H9 (cell line): ENCODE data around the gene CENPP. TPM values are rescaled to one million over a fixed set of nuclear protein-coding genes. Genes with fewer than 3 reads are reported as not detected.

Experiments
- DNase-seq: peaks from one replicate; pipeline ENCODE4 v3.0.0-alpha.2; 2017
- H2AFZ ChIP-seq: one replicate; pipeline ENCODE4 v1.6.1; 2013; ENCODE audit warnings: mild to moderate bottlenecking, low read length, control low read depth, moderate library complexity
- H2AK5ac ChIP-seq: 2 replicates; pipeline ENCODE4 v1.6.1; 2013; ENCODE audit warnings: low read length, control low read depth, mixed read lengths; ENCODE audit not compliant: insufficient read length
- H2BK120ac ChIP-seq: one replicate; pipeline ENCODE4 v1.6.1; 2013; ENCODE audit warnings: low read depth, mild to moderate bottlenecking, low read length, control low read depth, inconsistent platforms; ENCODE audit not compliant: poor library complexity, severe bottlenecking
- H2BK12ac ChIP-seq: 2 replicates; pipeline ENCODE4 v1.6.1; 2013; ENCODE audit warnings: low read length, control low read depth, mixed read lengths, low read depth; ENCODE audit not compliant: insufficient read length
- H2BK15ac ChIP-seq: 2 replicates; pipeline ENCODE4 v1.6.1; 2013; ENCODE audit warnings: low read depth, low read length, control low read depth
- H2BK20ac ChIP-seq: one replicate; pipeline ENCODE4 v1.6.1; 2013; ENCODE audit warnings: low read depth, mild to moderate bottlenecking, low read length, control low read depth, inconsistent platforms; ENCODE audit not compliant: poor library complexity, severe bottlenecking
- H2BK5ac ChIP-seq: 2 replicates; pipeline ENCODE4 v1.6.1; 2013; ENCODE audit warnings: low read length, control low read depth, mixed read lengths; ENCODE audit not compliant: insufficient read length
- H3K14ac ChIP-seq: 2 replicates; pipeline ENCODE4 v1.6.1; 2013; ENCODE audit warnings: low read length, control low read depth; ENCODE audit not compliant: insufficient read depth
- H3K18ac ChIP-seq: 2 replicates; pipeline ENCODE4 v1.6.1; 2013; ENCODE audit warnings: low read depth, mild to moderate bottlenecking, mixed read lengths, low read length, control low read depth; ENCODE audit not compliant: insufficient read length
- H3K23ac ChIP-seq: 2 replicates; pipeline ENCODE4 v1.6.1; 2013; ENCODE audit warnings: low read length, control low read depth, mixed read lengths, low read depth; ENCODE audit not compliant: insufficient read length
- H3K23me2 ChIP-seq: 2 replicates; pipeline ENCODE4 v1.6.1; 2013; ENCODE audit warnings: low read depth, mild to moderate bottlenecking, mixed read lengths, low read length, control low read depth; ENCODE audit not compliant: insufficient read length, poor library complexity, severe bottlenecking
- H3K27ac ChIP-seq: 2 replicates; pipeline ENCODE4 v1.5.1; 2013; ENCODE audit warnings: low read length, control low read depth, mixed read lengths, low read depth; ENCODE audit not compliant: insufficient read length
- H3K27me3 ChIP-seq: 2 replicates; pipeline ENCODE4 v1.6.1; 2013; ENCODE audit warnings: low read length, control low read depth, inconsistent platforms; ENCODE audit not compliant: insufficient read depth
- H3K4ac ChIP-seq: 2 replicates; pipeline ENCODE4 v1.6.1; 2013; ENCODE audit warnings: low read depth, mild to moderate bottlenecking, control low read depth, inconsistent platforms, low read length, moderate library complexity
- H3K4me1 ChIP-seq: 2 replicates; pipeline ENCODE4 v1.6.1; 2013; ENCODE audit warnings: low read length, control low read depth, inconsistent platforms; ENCODE audit not compliant: insufficient read depth
- H3K4me2 ChIP-seq: 2 replicates; pipeline ENCODE4 v1.6.1; 2013; ENCODE audit warnings: low read length, control low read depth, mixed read lengths; ENCODE audit not compliant: insufficient read length, insufficient read depth
- H3K56ac ChIP-seq: 2 replicates; pipeline ENCODE4 v1.6.1; 2013; ENCODE audit warnings: low read depth, mild to moderate bottlenecking, mixed read lengths, low read length, control low read depth; ENCODE audit not compliant: insufficient read length
- H3K79me1 ChIP-seq: 2 replicates; pipeline ENCODE4 v1.6.1; 2013; ENCODE audit warnings: low read depth, mild to moderate bottlenecking, moderate library complexity, low read length, control low read depth, inconsistent platforms; ENCODE audit not compliant: insufficient read depth, poor library complexity, severe bottlenecking
- H3K79me2 ChIP-seq: 2 replicates; pipeline ENCODE4 v1.6.1; 2013; ENCODE audit warnings: low read length, control low read depth, inconsistent platforms; ENCODE audit not compliant: insufficient read depth
- H3K9ac ChIP-seq: 2 replicates; pipeline ENCODE4 v1.6.1; 2013; ENCODE audit warnings: low read length, control low read depth, mixed read lengths; ENCODE audit not compliant: insufficient read length; ENCODE audit errors: extremely low read depth
- H3K9me3 ChIP-seq: one replicate; pipeline ENCODE4 v1.6.1; 2013; ENCODE audit warnings: low read depth, low read length, inconsistent platforms; ENCODE audit not compliant: control insufficient read depth
- H3T11ph ChIP-seq: one replicate; pipeline ENCODE4 v1.6.1; 2013; ENCODE audit warnings: mild to moderate bottlenecking, low read length, control low read depth, inconsistent platforms
- H4K20me1 ChIP-seq: one replicate; pipeline ENCODE4 v1.6.1; 2013; ENCODE audit not compliant: control insufficient read depth, insufficient read length, insufficient read depth
- H4K5ac ChIP-seq: 2 replicates; pipeline ENCODE4 v1.6.1; 2013; ENCODE audit warnings: low read depth, mild to moderate bottlenecking, mixed read lengths, low read length, control low read depth; ENCODE audit not compliant: insufficient read length
- H4K8ac ChIP-seq: replicated peaks from 2 replicates; pipeline ENCODE4 v1.6.1; 2013; ENCODE audit warnings: low read length, control low read depth, mixed read lengths, low read depth; ENCODE audit not compliant: insufficient read length
- H4K91ac ChIP-seq: 2 replicates; pipeline ENCODE4 v1.6.1; 2013; ENCODE audit warnings: low read depth, mild to moderate bottlenecking, moderate library complexity, mixed read lengths, low read length, control low read depth; ENCODE audit not compliant: insufficient read length
- H3K27ac Mint-ChIP-seq, 3 experiments: 2 replicates in 2 of 3; 3 replicates in 1 of 3; pipeline ENCODE4 v1.8.0; 2020 to 2021; ENCODE audit warnings: mixed read lengths in 3 of 3, mild to moderate bottlenecking in 1 of 3, moderate library complexity in 1 of 3
- H3K27me3 Mint-ChIP-seq: 2 replicates; pipeline ENCODE4 v1.8.0; 2021; ENCODE audit warnings: low read depth, mild to moderate bottlenecking, moderate library complexity, mixed read lengths
- H3K36me3 Mint-ChIP-seq, 3 experiments: 2 replicates in 2 of 3; 3 replicates in 1 of 3; pipeline ENCODE4 v1.8.0; 2020 to 2021; ENCODE audit warnings: low read depth in 3 of 3, mixed read lengths in 3 of 3; ENCODE audit not compliant: insufficient read depth in 1 of 3
- H3K4me1 Mint-ChIP-seq, 2 experiments: 2 replicates each; pipeline ENCODE4 v1.8.0; 2020; ENCODE audit warnings: mixed read lengths in 2 of 2
- H3K4me3 Mint-ChIP-seq, 2 experiments: 2 replicates in 1 of 2; 3 replicates in 1 of 2; pipeline ENCODE4 v1.8.0; 2020 to 2021; ENCODE audit warnings: mild to moderate bottlenecking in 2 of 2, mixed read lengths in 2 of 2, moderate library complexity in 1 of 2
- H3K9me3 Mint-ChIP-seq, 2 experiments: 2 replicates in 1 of 2; 3 replicates in 1 of 2; pipeline ENCODE4 v1.8.0; 2020; ENCODE audit warnings: mild to moderate bottlenecking in 2 of 2, mixed read lengths in 2 of 2, moderate library complexity in 1 of 2
- WGBS: extraction: QIAGEN DNeasy Blood & Tissue Kit; methylation state at CpG from one replicate; pipeline ENCODE4 v1.1.7; 2013; ENCODE audit warnings: missing lambda C conversion rate, low lambda C conversion rate, mixed read lengths; ENCODE audit not compliant: insufficient read length; ENCODE audit errors: extremely low coverage; 5-methylcytosine and 5-hydroxymethylcytosine counted together
- total RNA-seq: library from RNA; stranded (reverse); gene quantifications from 2 replicates; pipeline ENCODE4 v1.2.1, GENCODE V29; 2021
- TF ChIP-seq, protein P1 (sequence below): fragments of 200-600 bp; sonication (generic); conservative IDR thresholded peaks from 3 replicates; pipeline ENCODE4 v1.8.0; 2021; ENCODE audit warnings: antibody characterized with exemption, mild to moderate bottlenecking

The CENPP gene
- total RNA-seq, 1 experiment from 2014 or later, result 9.1 TPM

DNA sequence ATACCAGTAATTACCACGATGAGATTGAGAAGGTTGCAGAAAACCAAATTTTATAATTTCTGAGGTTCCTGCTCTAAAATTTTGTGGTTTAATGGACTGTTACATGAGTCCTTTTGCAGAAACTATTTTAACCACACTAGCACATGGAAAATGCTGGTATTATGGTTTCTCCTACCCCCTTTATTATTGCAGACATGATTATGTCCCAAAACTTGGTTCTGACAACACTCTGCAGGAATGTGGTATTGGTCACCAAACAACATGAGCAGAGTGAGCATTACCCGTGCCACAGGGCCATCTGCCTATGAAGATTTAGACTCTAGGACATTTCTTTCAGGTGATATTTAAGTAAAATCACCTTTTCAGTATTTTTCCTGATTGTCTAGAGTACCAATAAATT, 212.8 kb downstream of the CENPP start:
- Histone ChIP-seq H4K20me1 (no peaks in the 10 kb centered on the region), H3K9me3 (no peaks in the 10 kb centered on the region), H2BK5ac (no peak overlapping the region), H2BK20ac (no peak overlapping the region), H3K79me1 (no peaks in the 10 kb centered on the region), H3K4ac (no peak overlapping the region), H3K9ac (no peak overlapping the region), H4K8ac (no peak overlapping the region), H3K27me3 (no peaks in the 10 kb centered on the region), H2AK5ac (no peak overlapping the region), H3K23ac (no peak overlapping the region), H3K23me2 (no peaks in the 10 kb centered on the region), H4K91ac (no peak overlapping the region), H3K56ac (no peak overlapping the region), H3K79me2 (no peaks in the 10 kb centered on the region), H2AFZ (no peak overlapping the region), H3K14ac (no peak overlapping the region), H2BK12ac (no peak overlapping the region), H3K4me1 (no peaks in the 10 kb centered on the region), H3K4me2 (no peak overlapping the region), H2BK15ac (no peak overlapping the region), H3K27ac (no peak overlapping the region), H2BK120ac (no peak overlapping the region), H3T11ph (no peak overlapping the region), H4K5ac (no peak overlapping the region), H3K18ac (no peak overlapping the region)
- peaks cover 0 to 9% of the 10 kb centered on the region in 2 experiments; a peak in 2 of 4 replicates for H3K4me1 Mint-ChIP-seq
- DNase-seq, result no peak
- H3K27ac Mint-ChIP-seq, result no peak overlapping the region
- no peak overlapping the region for H3K4me3 Mint-ChIP-seq
- TF ChIP-seq, protein P1, sequence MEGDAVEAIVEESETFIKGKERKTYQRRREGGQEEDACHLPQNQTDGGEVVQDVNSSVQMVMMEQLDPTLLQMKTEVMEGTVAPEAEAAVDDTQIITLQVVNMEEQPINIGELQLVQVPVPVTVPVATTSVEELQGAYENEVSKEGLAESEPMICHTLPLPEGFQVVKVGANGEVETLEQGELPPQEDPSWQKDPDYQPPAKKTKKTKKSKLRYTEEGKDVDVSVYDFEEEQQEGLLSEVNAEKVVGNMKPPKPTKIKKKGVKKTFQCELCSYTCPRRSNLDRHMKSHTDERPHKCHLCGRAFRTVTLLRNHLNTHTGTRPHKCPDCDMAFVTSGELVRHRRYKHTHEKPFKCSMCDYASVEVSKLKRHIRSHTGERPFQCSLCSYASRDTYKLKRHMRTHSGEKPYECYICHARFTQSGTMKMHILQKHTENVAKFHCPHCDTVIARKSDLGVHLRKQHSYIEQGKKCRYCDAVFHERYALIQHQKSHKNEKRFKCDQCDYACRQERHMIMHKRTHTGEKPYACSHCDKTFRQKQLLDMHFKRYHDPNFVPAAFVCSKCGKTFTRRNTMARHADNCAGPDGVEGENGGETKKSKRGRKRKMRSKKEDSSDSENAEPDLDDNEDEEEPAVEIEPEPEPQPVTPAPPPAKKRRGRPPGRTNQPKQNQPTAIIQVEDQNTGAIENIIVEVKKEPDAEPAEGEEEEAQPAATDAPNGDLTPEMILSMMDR, result no peak
- no peaks in the 10 kb centered on the region for H3K9me3 Mint-ChIP-seq
- WGBS, result no CpG with 5 or more reads among the region's 2 CpGs
- no peaks in the 10 kb centered on the region for H3K27me3 Mint-ChIP-seq
- H3K36me3 Mint-ChIP-seq, result no peaks in the 10 kb centered on the region
